IPS DF 4.7 (cell line): ENCODE measurements around the gene C1orf141.
"Not testable (repeated sequence)": the region's sequence is repeated elsewhere in the genome, so short reads cannot be mapped to it uniquely, and the experiment has no call there.

ENCODE experiments used
- DNase-seq: peaks from one replicate; pipeline ENCODE4 v3.0.0-alpha.2; 2013; ENCODE audit warnings: low spot score; ENCODE audit errors: extremely low read depth

The C1orf141 gene

DNA sequence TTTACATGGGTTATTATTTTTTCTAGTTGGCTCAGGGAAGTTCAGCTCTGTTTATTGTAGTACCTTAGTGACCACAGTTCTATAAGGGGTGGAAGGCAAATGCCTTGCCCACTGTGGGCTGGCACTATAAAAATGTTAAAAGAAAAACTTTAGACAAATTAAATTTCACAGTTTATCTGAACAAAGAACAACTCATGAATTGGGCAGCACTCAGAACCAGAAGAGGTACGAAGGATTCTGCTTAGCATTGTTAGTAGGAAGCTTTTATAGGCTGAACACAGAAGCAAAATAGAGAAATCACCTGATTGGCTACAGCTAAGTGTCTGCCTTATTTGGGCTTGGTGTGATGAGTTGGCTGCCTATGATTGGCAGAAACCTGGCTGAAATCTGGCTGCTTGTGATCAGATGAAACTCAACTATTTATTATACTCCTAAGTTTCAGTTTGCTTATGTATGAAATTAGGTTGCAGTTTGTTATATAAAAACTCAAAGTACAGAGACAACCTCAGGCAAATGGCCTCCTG, 45.0 kb downstream of the C1orf141 start:
- DNase-seq, result no peak

GRCh38 chr1:67088440-67088839, 46.3 kb downstream of the C1orf141 start:
- DNase-seq, result no peak

GRCh38 chr1:67085326-67085725, 49.4 kb downstream of the C1orf141 start:
- DNase-seq, result no peak

DNA sequence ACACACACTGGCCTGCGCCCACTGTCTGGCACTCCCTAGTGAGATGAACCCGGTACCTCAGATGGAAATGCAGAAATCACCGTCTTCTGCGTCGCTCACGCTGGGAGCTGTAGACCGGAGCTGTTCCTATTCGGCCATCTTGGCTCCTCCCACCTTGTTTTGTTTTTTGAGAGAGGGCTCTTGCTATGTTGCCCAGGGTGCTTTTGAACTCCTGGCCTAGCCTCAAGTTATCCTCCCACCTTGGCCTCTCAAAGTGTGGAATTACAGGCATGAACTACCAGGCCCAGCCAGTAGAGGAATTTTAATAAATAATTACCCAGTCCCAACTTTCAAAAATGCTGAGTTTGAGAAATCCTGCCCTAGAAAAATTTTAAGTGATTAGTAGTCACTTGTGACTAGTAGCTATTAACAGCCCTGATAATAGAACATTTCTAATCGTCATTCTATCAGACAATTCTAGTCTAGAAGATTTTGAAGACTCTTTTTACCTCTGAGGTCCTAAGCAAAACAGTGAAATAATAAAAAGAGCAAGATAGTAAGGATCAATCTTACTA, 49.9 kb downstream of the C1orf141 start:
- DNase-seq, result no peak

DNA sequence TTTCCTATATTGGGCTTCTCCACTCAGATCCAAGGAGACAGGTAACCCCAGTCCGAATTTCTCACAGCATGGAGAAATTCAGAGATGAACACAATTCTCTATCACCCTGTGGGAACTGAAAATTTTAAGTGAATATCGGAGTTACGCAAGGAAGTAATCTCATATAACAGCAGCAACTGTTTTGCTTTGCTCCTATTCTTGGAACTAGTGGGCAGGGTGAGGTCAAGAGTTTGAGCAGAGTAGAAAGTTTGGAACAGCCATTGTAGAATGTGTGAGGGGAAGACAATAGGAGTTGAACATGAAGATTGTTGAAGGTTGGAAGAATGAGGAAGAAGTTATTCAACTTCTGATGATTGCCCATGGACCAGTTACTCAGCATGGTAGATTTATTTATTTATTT, 56.5 kb downstream of the C1orf141 start:
- DNase-seq, result no peak

DNA sequence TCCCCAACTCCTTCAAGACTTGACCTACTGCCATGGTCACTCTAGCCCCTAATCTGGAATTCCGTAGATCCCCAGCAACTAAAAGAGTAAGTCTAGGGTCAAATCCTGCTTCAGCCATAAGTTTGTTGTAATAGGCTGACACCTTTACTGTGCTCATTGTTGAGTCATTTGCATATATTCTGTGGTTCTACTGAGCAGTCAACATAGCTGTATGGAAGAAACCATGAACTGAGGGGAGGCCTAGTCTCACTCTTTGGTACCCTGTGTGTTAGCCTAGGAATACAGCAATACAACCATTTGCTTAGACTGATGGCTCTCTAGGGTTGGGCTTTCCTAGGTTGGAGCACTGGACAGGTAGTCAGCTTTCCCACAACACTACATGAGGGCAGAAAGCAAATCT, 57.2 kb downstream of the C1orf141 start:
- DNase-seq, result no peak

GRCh38 chr1:67072749-67073148, 62.0 kb downstream of the C1orf141 start:
- no peak for DNase-seq

- not testable (repeated sequence) for DNase-seq
Observed at GRCh38 chr1:67067655-67068054, 67.1 kb downstream of the C1orf141 start.

GRCh38 chr1:67062412-67062811, 72.4 kb downstream of the C1orf141 start:
- no peak for DNase-seq

DNA sequence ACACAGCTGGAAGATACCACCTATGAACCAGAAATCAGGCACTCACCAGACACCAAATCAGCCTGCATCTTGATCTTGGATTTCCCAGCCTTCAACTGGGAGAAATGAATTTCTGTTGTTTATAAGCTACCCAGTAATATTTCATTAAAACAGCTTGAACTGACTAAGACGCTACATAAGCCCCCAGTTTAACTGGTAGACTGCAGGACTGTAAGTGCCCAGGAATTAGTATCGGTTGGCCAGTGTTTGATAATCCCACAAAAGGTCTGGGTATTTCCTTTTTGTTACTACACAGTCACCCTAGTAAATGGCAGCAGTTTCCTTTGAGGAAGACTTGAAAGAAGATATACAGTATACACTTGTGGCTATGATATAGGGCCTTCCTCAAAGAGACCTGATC, 73.5 kb downstream of the C1orf141 start:
- no peak for DNase-seq

DNA sequence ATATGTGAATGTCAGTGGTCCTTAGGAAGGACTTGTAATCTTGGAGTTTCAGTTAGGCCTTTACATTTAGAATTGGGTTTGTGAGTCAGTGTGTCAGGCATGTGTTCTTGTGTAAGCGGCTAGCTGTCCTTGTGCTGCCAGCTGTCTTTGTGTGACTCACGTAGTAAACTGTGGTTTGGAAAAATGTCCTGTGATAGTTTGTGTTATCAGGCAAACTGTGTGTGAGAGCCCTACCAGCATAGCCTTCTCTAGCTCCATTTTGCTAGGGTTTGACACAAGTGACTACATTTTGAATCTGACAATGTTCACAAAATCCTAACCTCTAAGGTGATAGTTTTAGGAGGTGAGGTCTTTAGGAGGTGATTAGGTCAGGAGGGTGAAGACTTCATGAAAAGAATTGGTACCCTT, 74.0 kb downstream of the C1orf141 start:
- DNase-seq, result no peak

DNA sequence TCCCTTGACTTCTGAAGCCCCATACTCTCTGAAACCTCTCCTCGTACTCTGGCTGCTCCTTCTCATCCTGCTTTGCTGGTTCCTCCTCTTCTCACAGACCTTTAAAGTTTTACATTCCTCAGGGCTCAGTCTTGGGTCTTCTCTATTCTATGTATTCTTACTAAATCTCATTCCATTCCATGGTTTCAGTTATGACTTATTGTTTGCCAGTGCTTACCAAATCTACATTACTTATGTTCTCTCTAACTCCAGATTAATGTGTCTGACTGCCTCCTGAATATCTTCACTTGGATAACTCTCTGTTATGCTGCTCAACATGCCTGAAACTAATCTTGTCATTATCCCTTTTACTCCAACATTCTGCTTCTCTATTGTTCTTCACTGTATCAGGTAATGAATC, 75.4 kb downstream of the C1orf141 start:
- no peak for DNase-seq

DNA sequence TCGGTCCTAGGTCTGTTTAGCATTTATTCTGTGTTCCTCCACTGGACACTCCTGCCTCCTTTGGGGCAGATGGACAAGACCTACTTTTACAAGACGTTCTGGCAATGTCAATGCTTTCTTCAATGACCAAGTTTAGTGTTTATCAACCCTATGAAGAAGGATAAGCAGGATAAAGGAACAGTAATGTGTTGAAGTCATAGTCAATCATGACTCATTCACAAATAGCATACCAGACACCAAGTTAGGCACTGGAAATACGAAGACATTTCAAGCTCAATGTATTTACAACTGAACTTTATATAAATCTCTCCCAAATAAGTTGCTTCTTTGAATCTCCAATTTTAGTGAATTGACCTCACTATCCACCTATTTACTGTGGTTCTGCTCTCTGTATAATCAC, 76.0 kb downstream of the C1orf141 start:
- DNase-seq, result no peak

DNA sequence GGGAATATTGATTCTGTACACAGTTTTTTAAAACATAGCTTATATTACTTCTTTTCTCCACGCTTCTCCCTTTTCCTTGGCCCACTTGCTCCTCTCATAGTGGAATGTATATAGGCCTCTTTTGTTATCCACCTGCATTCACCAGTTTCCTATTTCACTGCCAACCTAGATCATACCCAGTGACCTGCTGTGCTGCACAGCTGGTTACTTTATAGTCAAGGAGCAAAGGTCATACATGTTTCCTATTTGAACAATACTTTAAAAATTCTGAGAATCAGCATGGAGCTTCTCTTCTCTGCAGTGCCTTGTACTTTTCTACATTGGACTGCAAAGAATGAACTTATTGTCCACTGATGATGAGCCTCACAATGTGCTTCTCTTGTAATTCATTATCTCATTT, 76.5 kb downstream of the C1orf141 start:
- no peak for DNase-seq

- DNase-seq, result no peak
Observed at GRCh38 chr1:67053785-67054772, 80.7 kb downstream of the C1orf141 start, which contains the start of gene SLC35D1. Gene SLC35D1, minus strand, starts transcription at chr1:67054148. Its CDS starts 135 bp downstream, at chr1:67054013.

DNA sequence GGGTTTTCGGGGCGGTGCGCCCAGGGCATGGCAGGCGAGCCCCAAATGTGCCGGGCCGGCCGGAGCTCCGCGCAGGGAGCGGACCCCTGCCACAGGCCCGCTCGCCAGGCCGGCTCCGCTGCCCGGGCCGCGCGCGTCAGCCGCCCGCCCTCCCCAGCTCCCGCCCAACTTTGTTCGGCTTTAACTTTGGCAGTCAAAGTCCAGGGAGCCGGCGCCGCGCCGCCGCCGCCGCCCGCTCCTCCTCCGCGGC, 81.3 kb downstream of the C1orf141 start:
- DNase-seq, result no peak

- DNase-seq, result no peak
Observed at GRCh38 chr1:67052741-67053534, 81.8 kb downstream of the C1orf141 start.

DNA sequence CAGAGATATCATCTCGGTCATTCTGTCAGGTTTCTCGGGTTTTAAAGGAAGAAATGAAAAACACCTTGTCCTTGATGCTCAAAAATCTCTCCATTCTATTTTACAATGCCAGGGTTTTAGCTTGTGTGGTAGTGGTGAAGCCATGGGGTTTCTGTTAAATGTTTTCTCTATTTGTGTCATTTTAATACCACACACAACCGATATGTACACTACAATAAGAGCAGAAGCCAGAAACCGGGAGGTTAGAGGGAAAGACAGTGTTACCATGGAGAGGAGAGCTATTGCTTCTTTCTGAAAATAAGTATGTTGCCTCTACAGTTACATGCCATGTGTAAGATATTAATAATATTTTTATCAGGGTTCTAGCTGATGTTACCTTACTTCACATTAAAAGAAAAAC, 83.6 kb downstream of the C1orf141 start:
- no peak for DNase-seq

- no peak for DNase-seq
Observed at GRCh38 chr1:67044631-67045270, 90.0 kb downstream of the C1orf141 start.

GRCh38 chr1:67043366-67043765, 91.4 kb downstream of the C1orf141 start:
- no peak for DNase-seq
